Neutrophil (primary cell): Measurements from ENCODE around the gene ZNF502.

Experiments used
- H3K27ac ChIP-seq: fragments of 200-600 bp; sonication (generic); 2 replicates; pipeline ENCODE4 v1.5.1; 2016; ENCODE audit warnings: mild to moderate bottlenecking, moderate library complexity
- H3K27me3 ChIP-seq: fragments of 200-600 bp; sonication (generic); 2 replicates; pipeline ENCODE4 v1.6.0; 2016; ENCODE audit warnings: mild to moderate bottlenecking
- H3K36me3 ChIP-seq: fragments of 200-600 bp; sonication (generic); 2 replicates; pipeline ENCODE4 v1.5.1; 2017
- H3K4me1 ChIP-seq, 2 experiments: fragments of 200-600 bp in 1 of 2; sonication (generic) in 1 of 2; 1 replicate in 1 of 2; 2 replicates in 1 of 2; pipeline versions ENCODE4 v1.5.1 to v1.6.1; 2013 to 2016; ENCODE audit warnings: low read depth in 1 of 2, low read length in 1 of 2, mild to moderate bottlenecking in 1 of 2, moderate library complexity in 1 of 2; ENCODE audit not compliant: control insufficient read depth in 1 of 2, insufficient read depth in 1 of 2
- H3K4me3 ChIP-seq, 2 experiments: fragments of 200-600 bp in 1 of 2; sonication (generic) in 1 of 2; 1 replicate in 1 of 2; 2 replicates in 1 of 2; pipeline ENCODE4 v1.5.1; 2013 to 2016; ENCODE audit warnings: low read depth in 1 of 2, low read length in 1 of 2, mild to moderate bottlenecking in 1 of 2, moderate library complexity in 1 of 2
- H3K9me3 ChIP-seq: fragments of 200-600 bp; sonication (generic); 2 replicates; pipeline ENCODE4 v1.5.1; 2016
- CTCF ChIP-seq: fragments of 200-600 bp; sonication (generic); IDR thresholded peaks from 2 replicates; pipeline ENCODE4 v1.5.1; 2016; ENCODE audit warnings: antibody characterized with exemption

Gene ZNF502

GRCh38 chr3:44761424-44762169 lies 49.1 kb downstream of the ZNF502 start, which contains the start of the genes KIAA1143 and KIF15:
TSS of gene KIAA1143 (minus strand) at chr3:44761619. CDS start at chr3:44761602, 17 bp downstream.
TSS of gene KIF15 (plus strand) at chr3:44761794. CDS start at chr3:44761866, 72 bp downstream.
- peak; percentile 33 for TF ChIP-seq CTCF

GRCh38 chr3:44762170-44762677 lies 49.8 kb downstream of the ZNF502 start:
- Histone ChIP-seq H3K27me3 (no peaks in the 10 kb centered on the region), H3K36me3 (peaks cover 4% of the 10 kb centered on the region), H3K4me1 (peaks cover 15 to 24% of the 10 kb centered on the region in 2 experiments), H3K27ac (no peak overlapping the region), H3K9me3 (no peaks in the 10 kb centered on the region), H3K4me3 (peak overlapping the region; percentile 68 to 76)
- TF ChIP-seq CTCF = no peak

More at GRCh38 chr3:44761424-44762169, 49.1 kb downstream of the ZNF502 start, which contains the start of the genes KIAA1143 and KIF15:
- Histone ChIP-seq H3K9me3 (no peaks in the 10 kb centered on the region), H3K27ac (peak within 1 kb of the TSS; percentile 83), H3K4me3 (peak within 1 kb of the TSS; percentile 68 to 76), H3K27me3 (no peaks in the 10 kb centered on the region), H3K36me3 (peaks cover 4% of the 10 kb centered on the region), H3K4me1 (peaks cover 15 to 24% of the 10 kb centered on the region in 2 experiments)

GRCh38 chr3:44762690-44763089 lies 50.2 kb downstream of the ZNF502 start:
- Histone ChIP-seq H3K36me3 (peaks cover 4% of the 10 kb centered on the region), H3K27ac (no peak overlapping the region)
- no peak for TF ChIP-seq CTCF

GRCh38 chr3:44764248-44764647 lies 51.8 kb downstream of the ZNF502 start:
- H3K9me3 ChIP-seq = no peaks in the 10 kb centered on the region
- no peak for TF ChIP-seq CTCF
- peaks cover 4% of the 10 kb centered on the region for H3K36me3 ChIP-seq

More at GRCh38 chr3:44762690-44763089, 50.2 kb downstream of the ZNF502 start:
- Histone ChIP-seq H3K9me3 (no peaks in the 10 kb centered on the region), H3K4me1 (peaks cover 15 to 24% of the 10 kb centered on the region in 2 experiments), H3K4me3 (no peak overlapping the region), H3K27me3 (no peaks in the 10 kb centered on the region)

GRCh38 chr3:44771424-44772098 lies 59.1 kb downstream of the ZNF502 start:
- Histone ChIP-seq H3K9me3 (peaks cover 15% of the 10 kb centered on the region), H3K27ac (no peak overlapping the region), H3K4me1 (no peaks in the 10 kb centered on the region), H3K4me3 (no peak overlapping the region), H3K27me3 (no peaks in the 10 kb centered on the region), H3K36me3 (peaks cover 17% of the 10 kb centered on the region)
- TF ChIP-seq CTCF = no peak

More at GRCh38 chr3:44764248-44764647, 51.8 kb downstream of the ZNF502 start:
- Histone ChIP-seq H3K4me3 (no peak overlapping the region), H3K4me1 (peaks cover 15 to 24% of the 10 kb centered on the region in 2 experiments), H3K27me3 (no peaks in the 10 kb centered on the region), H3K27ac (no peak overlapping the region)
